ENCODE results near the gene GRIK4.

GRIK4 gene

DNA sequence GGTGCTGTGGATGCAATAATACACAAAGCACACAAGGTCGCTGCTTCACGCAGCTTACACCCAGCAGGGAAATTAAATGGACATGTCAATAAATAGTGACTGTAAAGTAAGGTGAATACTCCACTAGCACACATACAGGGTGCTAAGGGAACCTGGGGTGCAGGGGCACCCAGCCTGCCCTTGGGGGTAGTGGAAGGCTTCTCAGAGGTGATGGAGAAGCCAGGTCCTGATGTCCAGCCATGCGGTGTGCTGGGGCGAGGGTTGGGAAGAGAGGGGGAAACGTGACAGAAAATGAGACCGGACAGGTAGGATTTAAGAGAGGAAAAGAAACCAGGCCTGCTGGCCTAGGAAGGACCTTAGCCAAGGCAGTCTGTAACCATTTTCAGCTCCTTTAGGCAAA, 200.5 kb downstream of the GRIK4 start:
- H3K4me3 ChIP-seq (ENCODE audit: low read depth, low read length) = no peak overlapping the region
- no peak for DNase-seq (ENCODE audit: low read depth)

DNA sequence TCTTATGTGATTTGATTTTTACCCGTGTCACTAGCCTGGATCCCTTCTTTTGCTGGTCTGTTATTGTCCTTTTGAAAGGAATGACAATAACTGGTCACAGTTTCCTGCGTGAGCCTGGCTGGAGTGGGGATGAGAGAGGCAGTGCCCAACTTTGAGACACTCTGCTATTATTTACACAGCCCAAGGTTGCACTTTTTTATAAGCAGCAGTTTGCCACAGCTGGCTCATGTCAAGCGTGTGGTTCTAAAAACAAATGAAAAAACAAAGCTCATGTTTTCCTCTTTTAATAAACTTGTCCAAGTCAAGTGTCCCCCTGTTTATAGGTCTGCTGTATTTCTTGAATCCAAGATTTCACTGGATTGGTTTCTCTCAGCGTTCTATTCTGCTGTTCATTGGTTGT, 201.3 kb downstream of the GRIK4 start:
- no peak overlapping the region for H3K4me3 ChIP-seq (ENCODE audit: low read depth, low read length)
- DNase-seq (ENCODE audit: low read depth) = no peak

DNA sequence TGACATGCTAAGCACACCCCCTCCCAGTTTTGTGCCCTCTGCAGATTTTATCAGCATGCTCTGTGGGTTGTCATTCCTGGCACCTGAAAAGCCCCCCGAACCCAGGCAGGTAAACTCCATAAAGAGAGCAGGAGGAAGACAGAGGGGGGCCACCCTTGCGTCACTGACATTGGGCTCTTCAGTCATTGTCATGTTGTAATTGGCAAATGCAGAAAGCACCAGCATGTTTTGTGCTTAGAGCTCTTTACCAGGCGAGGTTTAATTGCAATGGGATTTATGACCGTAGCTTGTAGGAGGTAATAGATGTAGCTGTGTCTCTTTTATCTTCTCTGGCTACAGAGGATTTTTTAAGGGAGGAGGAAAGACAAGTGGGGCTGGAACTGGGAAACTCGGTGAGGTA, 201.7 kb downstream of the GRIK4 start:
- DNase-seq (ENCODE audit: low read depth) = no peak
- no peak overlapping the region for H3K4me3 ChIP-seq (ENCODE audit: low read depth, low read length)

DNA sequence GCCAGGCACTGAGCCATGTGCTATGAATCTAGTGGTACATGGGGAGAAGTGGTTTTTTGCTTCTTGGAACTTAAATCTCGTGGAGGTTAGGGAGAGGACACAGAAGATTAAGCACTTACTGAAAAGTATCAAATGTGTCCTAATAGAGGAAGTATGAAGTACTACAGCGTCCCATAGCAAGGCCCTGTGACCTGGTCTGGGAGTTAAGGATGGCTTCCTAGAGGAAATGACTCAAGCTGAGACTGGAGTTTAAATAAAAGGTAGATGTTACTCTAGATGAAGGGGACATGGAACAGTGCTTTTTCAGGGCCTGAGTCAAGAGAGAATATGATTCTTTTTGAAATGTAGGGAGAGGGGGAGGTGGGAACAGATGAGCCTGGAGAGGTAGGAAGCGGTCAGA, 202.9 kb downstream of the GRIK4 start:
- no peak overlapping the region for H3K4me3 ChIP-seq (ENCODE audit: low read depth, low read length)
- DNase-seq (ENCODE audit: low read depth) = no peak

DNA sequence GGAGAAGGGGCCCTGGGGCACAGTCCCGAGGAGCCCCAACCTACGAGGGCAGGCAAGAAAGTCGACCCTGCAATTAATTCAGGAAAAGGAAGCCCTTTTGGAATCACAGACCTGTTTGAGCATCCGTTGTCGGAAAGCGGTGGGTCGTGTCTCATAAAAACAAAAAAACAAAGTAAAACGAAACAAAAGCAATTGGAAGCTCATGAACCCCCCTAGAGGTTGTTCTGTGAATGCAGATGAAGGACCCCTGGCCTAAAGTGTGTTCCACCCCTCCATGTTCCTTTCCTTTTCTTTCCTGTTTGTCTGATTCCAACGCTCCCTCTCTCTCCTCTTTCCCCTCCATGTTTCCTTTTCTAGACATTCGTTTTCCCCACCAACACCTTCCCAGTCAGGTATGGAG, 203.7 kb downstream of the GRIK4 start:
- H3K4me3 ChIP-seq (ENCODE audit: low read depth, low read length) = no peak overlapping the region
- no peak for DNase-seq (ENCODE audit: low read depth)

DNA sequence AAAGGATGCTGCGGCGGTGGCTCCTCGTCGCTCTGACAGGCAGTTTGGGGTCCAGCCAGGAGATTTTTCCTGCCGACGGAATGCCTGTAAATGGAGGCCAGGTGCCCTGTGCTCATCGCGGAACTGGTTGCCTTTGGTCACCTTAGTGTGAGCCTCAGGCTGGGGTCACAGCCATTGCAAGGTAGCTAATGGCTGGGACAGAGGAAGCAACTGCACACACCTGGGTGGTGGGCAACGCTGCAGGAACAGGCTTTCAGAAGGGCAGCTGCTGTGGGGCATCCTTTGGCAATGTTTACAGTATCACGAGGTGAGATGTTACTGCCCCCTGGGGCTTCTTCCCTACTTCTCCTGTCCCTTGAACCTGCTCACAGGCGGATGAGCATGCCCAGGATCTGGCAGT, 205.5 kb downstream of the GRIK4 start:
- no peak overlapping the region for H3K4me3 ChIP-seq (ENCODE audit: low read depth, low read length)
- DNase-seq (ENCODE audit: low read depth) = no peak

DNA sequence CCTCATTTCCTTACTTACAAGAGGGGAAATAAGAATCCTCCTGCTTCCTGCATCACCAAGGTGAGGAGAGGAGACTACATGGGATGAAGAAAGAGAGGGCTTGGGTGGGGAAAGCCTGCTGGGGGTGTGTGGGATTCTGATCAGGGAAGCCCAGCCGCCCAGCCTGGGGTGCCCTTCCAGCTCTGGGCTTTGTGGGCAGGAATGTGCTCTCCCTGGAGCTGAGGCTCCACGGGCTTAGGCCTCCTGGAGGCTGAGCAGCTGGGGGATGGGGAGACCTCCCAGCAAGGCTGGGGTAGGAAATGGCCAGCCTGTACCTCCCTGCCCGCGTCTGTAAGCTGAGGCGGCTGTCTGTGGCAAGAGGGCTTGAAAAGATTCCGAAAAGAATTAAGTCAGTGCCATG, 206.1 kb downstream of the GRIK4 start:
- no peak overlapping the region for H3K4me3 ChIP-seq (ENCODE audit: low read depth, low read length)
- DNase-seq (ENCODE audit: low read depth) = no peak

DNA sequence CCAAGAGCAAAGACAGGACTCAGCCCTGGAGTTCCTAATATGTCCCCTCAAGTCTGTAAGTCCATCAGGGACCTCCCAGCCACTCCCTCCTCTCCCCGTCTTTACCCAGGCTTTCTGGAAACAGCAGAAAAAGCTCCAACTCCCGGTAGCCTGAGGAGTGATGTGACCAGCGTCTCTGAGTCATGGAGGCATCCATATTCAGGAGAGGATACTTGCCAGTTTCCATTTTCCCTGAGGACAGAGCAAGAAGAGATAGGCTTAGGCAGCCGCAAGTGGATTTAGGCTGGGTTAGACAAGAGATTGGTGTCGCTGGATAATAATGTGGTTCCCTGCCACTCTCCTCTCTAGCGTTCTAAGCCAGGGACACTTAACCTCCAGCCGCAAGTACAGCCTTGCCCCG, 206.6 kb downstream of the GRIK4 start:
- H3K4me3 ChIP-seq (ENCODE audit: low read depth, low read length) = no peak overlapping the region
- no peak for DNase-seq (ENCODE audit: low read depth)

DNA sequence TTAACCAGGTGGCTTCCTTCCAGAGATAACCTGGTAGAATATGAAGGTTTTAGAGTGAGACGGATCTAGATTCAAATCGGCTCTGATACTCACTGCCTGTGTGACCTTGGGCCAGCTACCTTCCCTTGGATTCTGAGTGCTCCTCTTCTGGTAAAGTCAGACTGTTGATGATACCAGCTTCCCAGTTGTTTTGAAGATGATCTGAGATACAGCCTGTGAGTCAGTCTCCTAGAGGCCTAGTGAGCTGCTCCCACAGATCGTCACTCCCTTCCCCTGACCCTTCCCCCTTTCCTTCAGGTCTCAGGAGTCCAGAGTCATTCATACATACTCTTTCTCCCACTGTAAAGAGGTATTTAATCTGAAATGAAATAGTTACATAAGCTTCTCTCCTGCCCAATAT, 207.8 kb downstream of the GRIK4 start:
- DNase-seq (ENCODE audit: low read depth) = no peak
- no peak overlapping the region for H3K4me3 ChIP-seq (ENCODE audit: low read depth, low read length)

DNA sequence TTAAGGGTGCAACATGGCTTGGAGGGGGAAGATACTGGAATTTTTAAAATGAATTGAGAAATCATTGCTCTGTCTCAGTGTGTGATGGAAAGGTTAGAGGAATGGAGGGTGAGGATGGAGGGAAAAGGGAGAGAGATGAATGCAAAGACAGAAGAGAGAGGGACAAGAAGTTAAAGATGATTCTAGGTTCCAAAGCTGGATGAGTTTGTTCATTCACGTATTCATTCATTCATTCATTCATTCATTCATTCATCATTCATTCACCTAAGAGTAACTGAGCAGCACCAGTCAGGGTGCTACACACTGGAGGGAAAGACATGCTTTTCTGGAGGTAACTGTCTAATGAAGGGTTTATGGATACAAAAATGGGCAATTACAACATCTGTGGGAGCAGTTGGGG, 209.2 kb downstream of the GRIK4 start:
- no peak for DNase-seq (ENCODE audit: low read depth)
- no peak overlapping the region for H3K4me3 ChIP-seq (ENCODE audit: low read depth, low read length)

DNA sequence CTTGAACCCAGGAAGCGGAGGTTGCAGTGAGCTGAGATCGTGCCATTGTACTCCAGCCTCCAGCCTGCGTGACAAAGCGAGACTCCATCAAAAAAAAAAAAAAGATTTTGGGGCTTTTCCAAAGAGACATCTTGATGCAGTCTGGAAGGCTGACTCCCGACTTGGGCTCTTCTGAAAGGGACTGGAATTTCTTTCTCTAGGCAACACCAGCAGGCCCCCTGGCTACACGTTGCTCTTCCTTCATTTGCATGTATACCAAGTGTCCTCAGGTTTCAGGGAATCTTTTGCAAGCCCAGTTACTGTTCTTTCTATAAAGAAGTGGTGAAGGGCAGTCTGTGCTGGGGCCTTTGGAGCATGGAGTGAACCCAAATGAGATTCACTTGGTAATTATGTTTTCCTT, 211.0 kb downstream of the GRIK4 start:
- H3K4me3 ChIP-seq (ENCODE audit: low read depth, low read length) = no peak overlapping the region
- no peak for DNase-seq (ENCODE audit: low read depth)

DNA sequence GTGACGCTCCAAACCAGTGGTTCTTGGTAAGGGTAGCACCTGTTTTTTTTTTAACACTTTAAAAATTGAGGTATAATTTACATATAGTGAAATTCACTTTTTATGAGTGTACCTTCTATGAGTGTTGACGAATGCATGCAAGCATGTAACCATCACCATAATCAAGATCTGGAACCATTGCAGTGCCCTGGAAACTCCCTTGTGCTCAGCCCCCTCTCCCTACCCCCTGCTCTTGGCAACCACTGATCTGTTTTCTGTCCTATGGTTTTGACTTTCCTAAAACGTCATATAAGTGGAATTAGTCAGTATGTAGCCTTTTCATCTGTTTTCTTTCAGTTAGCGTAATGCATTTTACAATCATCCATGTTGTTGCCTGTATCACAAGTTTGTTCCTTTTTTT, 212.2 kb downstream of the GRIK4 start:
- no peak for DNase-seq (ENCODE audit: low read depth)
- no peak overlapping the region for H3K4me3 ChIP-seq (ENCODE audit: low read depth, low read length)

DNA sequence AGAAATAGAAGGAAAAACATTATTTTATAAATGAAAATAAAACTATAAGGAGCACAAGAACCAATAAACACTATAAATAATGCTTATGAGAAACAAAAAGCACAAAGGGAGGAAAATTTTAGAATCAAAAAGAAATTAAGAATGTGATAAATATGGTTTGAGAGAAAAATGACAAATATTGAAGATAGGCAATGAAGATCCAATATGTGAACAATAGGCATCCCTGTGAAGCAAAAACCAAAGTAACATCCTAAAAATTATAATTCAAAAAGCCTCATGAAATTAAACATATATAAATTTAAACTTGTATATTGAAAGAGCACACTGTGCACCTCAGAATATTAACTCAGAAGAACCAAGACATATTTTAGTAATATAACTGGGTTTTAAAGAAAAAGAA, 216.2 kb downstream of the GRIK4 start:
- no peak for DNase-seq (ENCODE audit: low read depth)
- H3K4me3 ChIP-seq (ENCODE audit: low read depth, low read length) = no peak overlapping the region

DNA sequence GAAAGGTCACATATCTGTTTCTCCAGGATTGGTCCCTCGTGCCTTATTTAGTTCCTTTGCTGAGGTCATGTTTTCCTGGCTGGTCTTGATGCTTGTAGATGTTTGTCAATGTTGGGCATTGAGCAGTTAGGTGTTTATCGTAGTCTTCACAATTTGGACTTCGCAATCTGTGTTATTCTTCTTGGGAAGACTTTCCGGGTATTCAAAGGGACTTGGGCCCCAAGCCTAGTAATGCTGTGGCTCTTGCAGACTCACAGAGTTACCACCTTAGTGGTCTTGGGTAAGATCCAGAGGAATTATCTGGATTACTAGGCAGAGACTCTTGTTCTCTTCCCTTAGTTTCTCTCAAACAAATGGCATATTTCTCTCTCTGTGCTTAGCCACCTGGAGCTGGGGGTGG, 223.5 kb downstream of the GRIK4 start:
- DNase-seq (ENCODE audit: low read depth) = no peak
- H3K4me3 ChIP-seq (ENCODE audit: low read depth, low read length) = no peak overlapping the region

DNA sequence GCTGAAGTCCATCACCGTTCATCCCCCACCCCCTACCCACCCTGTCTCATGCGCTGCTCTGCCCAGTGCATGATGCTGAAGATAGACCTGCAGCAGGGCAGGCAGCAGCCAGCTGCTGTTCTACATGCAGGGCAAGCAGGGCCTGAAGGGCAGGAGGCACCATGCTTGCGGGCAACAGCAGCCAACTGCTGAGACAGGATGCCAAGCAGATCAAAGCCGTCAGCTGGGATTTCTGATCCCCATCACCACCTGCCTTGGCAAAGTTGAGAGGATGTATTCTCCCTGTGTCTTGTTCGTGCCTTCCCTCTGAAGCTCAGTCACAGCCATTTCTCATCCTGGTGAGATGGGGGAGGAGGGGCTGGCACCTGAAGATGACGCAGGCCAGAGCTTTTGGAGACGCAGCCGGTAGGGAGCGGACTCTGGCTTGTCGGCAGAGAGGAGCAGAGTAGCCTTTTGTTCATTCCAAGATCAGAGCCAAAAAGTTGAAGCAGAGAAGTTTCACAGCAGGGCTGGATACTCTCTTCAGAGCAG, 227.0 kb downstream of the GRIK4 start:
- no peak for DNase-seq (ENCODE audit: low read depth)
- H3K4me3 ChIP-seq (ENCODE audit: low read depth, low read length) = no peak overlapping the region

DNA sequence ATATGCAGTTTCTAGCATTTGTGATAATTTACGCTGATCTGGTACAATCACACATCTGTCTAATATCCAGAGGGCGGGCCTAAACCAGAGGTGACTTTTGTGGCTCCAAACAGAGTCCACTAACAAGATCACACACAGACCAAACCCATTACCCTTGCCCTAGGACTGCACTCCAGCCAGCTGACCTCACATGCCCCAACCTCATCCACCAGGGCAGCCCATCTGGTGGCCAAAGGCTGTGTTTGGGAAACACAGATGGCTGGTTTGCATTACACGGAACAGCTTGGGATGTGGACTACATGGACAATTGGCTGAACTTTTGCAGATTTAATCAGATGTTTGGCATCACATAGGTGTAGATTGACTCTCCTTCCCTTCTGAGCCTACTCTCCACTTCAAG, 228.2 kb downstream of the GRIK4 start:
- no peak for DNase-seq (ENCODE audit: low read depth)
- H3K4me3 ChIP-seq (ENCODE audit: low read depth, low read length) = no peak overlapping the region

DNA sequence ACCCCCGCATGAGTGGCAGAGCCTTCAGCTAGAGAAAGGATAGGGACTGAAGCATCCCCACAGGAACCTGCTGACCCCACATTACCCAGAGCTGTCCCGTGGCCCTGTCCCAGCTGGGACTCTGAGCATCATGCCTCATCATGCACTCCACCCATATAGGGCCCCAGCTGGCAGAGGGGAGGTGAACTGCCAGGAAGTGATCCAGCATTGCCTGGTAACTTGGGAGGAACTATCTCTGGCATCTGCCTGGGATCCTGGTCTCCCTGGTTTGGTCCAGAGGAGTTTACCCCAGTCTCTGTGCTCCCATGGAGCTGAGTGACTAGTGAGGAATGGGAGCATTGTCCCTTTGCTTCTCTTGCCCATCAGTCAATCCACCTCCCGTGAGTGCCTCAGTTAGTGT, 228.8 kb downstream of the GRIK4 start:
- H3K4me3 ChIP-seq (ENCODE audit: low read depth, low read length) = no peak overlapping the region
- no peak for DNase-seq (ENCODE audit: low read depth)

DNA sequence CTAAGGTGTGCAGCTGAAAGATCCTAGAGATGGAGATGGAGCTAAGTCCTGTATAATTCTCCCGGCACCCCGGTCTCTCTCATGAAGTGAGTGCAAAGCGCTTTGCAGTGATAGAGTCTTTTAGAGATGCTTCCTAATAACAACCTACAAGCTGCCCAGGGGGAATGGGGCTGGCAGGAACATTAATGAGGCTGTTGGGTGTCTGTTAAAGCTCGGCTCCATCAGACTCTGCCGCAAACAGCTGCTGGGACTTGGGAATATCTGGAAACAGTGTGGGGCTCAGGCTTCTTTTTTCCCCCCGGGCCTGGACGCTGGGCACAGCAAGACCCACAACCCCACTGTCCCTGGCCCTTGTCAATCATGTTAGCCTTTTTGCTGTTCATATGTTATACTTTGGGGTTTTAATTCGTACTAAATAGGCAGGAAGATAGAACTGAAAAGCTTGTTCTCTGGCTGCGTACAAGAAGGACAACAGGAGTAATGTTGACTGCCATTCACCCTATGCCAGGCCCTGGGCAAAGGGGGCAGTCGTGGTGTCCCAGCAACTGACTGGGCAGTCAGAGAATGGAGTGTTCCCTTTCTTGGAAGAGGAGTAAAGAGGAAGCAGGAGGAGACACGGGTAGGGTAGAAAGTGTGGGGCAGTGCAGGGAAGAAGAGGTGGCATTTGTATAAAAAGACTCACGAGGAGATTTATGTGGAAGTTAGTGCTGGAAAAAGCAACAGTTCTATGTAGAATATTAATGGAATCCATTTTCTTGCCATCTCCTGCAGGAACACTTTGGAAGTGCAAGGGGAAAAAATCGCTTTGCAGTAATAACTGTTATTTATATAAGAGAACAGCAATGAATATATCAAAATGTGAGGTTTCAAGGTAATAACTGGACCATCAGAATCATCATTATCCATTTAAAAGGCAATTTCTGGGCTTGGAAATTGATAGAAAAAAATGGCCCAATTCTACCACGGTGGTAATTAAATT, 232.8 kb downstream of the GRIK4 start:
- no peak overlapping the region for H3K4me3 ChIP-seq (ENCODE audit: low read depth, low read length)
- no peak for DNase-seq (ENCODE audit: low read depth)

DNA sequence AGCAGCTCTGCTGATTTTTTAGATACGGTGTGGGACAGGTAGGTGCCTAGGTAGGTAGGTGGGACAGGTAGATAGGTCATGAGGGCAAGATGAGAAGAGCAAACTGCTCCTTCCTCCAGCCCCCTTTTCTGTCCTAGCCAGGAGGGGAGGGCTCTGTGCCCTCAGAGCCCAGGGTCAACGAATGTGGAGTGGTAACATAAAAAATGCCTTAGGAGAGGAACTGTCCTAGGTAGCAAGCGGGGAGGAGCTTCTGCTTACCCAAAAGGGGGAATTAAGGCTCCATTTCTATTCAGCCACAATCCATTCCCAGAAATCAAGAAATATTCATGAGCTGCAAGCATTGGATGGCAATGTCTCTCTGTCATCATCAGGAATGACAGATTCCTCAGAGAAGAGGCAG, 234.8 kb downstream of the GRIK4 start:
- no peak for DNase-seq (ENCODE audit: low read depth)
- H3K4me3 ChIP-seq (ENCODE audit: low read depth, low read length) = no peak overlapping the region

DNA sequence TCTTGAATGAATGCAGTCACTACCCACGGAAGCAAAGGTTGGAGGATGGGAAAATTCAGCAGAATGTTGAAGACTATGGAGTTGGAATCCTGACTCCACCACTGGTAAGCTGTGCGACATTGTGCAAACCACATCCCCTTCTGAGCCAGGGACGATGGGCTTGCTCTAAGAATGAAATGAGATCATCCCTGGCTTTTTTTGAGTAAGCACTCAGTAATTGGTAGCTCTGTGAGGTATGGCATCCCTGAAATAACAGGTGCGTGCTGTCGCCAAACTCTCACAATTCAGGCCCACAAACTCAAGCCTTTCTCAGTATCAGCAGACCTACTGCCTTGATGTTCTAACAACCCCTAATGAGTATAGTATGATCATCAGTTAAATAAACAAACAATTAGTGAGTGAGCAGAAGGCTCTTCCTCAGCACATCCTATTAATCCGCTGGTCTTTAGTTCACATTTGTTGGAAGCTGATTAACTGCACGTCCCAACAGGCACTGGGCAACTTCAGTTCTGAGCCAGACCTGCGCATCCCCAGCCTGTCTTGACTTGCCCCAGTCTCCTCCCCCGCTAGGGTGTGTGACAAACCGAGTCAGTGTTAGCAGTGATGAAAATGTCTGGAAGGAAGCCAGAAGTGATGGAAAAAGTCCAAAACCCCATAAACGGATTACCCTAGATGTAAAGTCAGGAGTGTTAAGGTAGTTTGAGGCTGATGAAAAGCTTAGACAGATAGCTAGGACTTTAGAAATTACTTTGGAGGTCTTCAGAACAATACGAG, 235.5 kb downstream of the GRIK4 start:
- DNase-seq (ENCODE audit: low read depth) = no peak
- H3K4me3 ChIP-seq (ENCODE audit: low read depth, low read length) = no peak overlapping the region

Measured in skeletal muscle cell (primary cell).